ENCODE data around the gene CPLX1.
"Not testable (repeated sequence)": the region's sequence is repeated elsewhere in the genome, so short reads cannot be mapped to it uniquely, and the experiment has no call there.

CPLX1 gene

DNA sequence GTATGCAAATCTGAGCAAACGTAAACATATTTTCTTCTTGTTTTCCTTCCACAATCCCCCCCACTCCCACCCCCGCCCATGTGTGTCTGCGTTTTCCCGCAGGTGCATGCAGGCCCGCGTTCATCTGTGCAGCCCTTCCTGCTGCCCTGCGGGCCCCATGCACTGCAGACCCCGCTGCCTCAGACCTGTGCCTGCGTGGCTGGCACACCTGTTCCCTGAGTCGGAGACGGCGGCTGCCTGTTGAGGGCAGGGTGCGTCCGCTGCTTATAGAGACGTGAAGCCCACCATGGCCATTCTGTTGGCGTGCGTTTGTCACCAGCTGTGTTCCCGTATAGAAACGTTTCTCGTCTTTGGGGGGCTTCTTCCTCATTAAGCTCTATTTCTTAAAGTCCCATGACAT lies 68.8 kb downstream of the CPLX1 start:
- DNase-seq (ENCODE audit: low read depth), result no peak

DNA sequence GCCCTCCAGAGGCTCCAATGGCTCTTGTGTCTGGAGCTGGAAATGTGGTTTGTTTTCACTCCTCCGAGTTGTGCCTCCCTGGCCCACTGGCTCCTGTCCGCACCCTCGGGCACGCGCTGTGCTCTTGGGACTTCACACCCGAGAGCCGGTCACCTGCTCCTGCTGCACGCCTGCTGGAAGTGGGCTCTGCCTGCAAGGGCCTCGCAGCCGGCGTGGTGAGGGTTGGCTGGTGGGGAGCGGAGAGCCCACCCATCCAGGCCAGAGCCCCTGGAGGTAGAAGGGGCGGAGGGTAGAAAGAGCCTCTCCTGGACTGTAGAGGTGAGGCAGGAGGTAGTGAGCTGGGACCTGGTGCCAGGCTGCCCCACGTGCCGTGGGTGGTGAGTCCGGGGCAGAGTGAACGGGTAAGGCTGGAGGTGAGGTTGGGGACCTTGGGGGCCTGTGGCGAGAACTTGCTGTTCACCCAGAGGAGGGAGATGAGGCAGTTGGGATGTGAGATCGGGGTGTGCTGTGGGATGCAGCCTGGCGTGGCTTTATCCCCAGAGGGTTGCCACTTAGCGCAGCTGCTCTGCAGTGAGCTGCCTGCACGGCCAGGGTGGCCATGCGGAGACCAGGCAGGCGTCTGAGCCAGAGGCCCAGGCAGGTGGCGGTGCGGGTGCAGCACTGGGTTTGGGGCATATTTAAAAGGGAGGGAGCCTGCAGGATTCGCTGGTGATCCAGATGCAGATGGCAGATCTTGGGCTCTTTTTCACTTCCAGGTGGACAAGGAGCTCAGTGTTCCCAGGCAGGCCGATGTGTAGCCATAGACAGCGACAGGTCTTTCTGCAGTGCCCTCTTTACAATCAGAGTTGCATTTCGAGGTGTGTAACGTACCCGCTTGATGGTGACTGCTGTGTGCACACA lies 71.5 kb downstream of the CPLX1 start:
- no peak for DNase-seq (ENCODE audit: low read depth)

DNA sequence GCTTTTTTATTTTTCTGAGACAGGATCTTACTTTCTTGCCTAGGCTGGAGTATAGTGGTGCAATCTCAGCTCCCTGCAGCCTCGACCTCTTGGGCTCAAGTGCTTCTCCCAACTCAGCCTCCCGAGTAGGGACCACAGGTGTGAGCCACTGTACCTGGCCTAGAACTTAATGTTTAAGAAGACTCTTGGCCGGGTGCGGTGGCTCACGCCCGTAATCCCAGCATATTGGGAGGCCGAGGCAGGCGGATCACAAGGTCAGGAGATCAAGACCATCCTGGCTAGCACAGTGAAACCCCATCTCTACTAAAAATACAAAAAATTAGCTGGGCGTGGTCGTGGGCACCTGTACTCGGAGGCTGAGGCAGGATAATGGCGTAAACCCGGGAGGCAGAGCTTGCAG lies 72.7 kb downstream of the CPLX1 start:
- not testable (repeated sequence) for DNase-seq (ENCODE audit: low read depth)

DNA sequence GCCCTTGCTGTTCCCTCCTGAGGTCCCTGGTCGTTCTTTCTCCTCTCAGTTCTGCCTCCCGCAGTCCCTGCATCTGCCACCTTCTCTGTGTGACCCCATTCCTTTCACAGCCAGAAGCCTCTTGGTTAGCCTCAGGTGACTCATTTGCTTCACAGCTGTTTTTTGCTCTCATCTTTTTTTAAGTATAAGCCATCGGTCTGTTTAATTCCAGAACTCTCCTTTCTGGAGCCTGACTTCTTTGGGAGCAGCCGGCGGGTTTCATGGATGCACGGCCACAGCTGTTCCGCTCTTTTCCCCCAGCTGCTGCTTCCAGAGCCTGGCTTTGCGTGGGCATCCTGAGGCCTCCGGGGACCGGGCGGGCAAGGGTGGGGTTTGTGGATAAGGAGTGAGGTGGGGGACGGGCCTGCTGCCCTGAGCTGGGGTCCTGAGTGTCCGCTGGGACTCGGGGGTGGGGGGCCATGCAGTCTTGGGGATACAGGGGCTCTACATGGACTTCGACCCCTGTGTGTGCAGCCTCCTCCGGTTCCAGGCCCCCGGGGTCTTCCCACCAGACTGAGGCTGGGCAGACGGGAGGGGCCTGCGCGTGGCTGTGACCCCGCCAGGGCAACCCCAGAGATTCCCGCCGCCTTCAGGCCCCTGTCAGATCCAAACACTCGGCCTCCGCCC lies 73.6 kb downstream of the CPLX1 start:
- DNase-seq (ENCODE audit: low read depth), result no peak

DNA sequence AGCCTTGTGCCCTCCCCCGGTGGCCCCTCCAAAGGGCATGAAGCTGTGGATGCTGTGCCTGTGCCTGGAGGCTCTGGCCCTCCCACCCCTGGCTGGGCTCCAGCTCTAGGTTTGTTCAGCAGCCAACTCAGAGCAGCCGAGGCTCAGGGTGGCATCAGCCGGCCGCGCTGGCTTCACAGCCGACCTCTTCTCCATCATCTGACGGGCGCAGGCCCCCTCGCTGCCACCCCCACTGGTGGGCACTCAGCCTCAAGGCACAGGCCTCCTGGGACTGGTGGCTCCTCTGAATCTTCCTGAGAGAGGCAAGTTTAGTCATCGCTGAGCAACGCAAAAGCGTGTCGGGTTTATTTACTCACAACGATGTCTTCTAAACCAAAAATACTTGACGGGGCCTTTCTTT lies 74.3 kb downstream of the CPLX1 start:
- no peak for DNase-seq (ENCODE audit: low read depth)

DNA sequence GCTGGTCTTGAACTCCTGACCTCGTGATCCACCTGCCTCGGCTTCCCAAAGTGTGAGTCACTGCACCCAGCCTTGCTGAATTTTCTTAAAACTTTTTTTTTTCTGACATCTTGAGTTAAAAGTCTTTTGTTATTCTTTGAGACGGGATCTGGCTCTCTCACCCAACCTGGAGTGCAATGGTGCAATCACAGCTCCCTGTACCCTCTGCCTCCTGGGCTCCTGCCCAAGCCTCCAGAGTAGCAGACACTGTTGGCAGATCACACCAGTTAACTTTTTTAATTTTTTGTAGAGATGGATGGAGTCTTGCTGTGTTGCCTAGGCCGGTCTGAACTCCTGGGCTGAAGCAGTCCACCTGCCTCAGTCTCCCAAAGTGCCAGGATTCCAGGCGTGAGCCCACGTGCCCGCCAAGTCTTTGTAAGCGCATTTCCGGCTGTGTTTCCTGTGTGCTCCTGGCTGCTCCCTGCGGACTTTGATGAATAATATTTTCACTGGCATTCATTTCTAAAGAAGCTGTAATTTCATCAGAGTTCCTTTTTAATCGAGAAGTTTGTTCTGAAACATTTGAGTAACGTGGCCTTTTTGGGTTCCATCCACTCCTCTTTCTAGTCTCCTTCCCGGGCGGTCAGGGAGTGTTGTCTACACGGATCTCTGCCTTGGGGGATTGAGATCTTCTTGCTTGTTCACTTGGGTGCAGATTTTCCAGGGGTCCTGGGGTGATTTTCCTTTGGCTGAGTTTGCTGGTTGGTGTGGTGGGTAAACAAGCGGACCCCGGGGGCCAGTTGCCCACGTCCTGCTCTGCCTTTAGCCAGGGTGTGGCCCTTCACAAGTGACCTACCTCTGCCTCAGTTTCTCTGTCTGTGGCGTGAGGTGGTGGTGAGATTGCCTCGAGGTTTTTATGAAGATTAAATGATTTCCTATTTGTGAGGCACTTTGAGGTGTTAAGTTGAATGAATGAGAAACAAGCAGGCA lies 75.9 kb downstream of the CPLX1 start:
- peak; percentile 34 for DNase-seq (ENCODE audit: low read depth)

DNA sequence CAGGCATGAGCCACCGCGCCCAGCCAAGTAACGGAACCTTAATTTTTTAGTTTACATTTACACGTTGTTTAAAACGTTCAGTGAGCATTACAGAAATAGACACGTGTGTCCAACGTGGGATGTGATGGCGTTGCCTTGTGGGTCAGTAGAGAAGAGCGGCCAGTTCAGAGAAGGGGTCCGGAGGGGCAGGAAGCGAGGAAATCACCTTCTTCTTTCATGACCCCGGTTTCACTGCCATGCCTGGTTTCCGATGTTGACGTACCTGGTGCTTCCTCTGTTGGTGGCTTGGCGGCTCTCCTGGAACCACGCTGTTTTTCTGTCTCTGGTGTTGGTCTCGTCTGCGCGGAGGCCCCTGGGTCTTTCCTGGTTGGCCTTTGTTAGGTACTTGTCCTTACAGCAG lies 77.5 kb downstream of the CPLX1 start:
- no peak for DNase-seq (ENCODE audit: low read depth)

DNA sequence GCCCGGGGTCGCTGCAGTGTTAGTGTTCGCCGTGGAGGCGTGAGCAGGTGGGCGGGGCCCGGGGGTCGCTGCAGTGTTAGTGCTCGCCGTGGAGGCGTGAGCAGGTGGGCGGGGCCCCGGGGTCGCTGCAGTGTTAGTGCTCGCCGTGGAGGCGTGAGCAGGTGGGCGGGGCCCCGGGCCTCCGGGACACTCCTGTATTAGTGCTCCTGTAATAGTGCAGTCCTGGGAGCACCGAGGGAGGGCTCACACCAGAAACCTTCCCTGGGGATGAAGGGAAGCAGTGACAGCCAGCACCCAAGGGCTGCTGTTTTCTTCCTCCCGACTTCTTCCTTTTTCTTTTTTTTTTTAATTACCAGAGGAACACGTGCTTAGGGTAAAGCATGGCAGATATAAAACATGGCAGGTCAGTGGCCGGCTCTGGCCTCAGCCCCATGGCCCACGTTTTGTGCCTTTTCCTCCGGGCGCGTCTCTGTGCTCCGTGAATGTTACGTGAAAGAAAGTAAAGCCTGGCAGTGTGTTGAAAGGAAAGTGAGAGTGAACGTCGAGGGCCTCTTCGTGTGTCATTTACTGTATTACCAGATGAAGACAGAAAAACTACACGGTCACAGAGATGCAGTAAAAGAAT lies 78.3 kb downstream of the CPLX1 start:
- DNase-seq (ENCODE audit: low read depth), result no peak

DNA sequence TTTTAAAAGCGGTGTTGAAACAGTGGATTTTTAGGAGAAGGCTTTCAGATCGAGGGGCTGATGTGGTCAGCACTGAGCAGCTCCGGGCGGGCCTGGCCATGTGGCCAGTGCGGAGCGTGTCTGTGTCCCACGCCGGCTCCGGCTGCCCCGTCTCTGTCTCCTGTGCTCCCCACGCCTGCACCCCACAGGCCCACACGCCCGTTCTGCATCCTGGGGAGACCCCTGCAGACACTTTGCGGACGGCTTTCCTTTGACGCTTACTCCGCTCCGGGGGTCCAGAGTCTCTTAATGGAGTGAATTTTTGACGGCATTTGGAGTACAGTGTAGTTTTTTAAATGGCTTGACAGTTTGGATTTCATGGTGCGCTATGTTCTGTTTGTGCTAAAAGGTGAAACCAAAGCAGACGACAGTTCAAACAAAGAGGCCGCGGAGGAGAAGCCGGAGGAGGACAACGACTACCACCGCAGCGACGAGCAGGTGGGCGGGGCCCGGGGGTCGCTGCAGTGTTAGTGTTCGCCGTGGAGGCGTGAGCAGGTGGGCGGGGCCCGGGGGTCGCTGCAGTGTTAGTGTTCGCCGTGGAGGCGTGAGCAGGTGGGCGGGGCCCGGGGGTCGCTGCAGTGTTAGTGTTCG lies 81.6 kb downstream of the CPLX1 start:
- DNase-seq (ENCODE audit: low read depth), result no peak

DNA sequence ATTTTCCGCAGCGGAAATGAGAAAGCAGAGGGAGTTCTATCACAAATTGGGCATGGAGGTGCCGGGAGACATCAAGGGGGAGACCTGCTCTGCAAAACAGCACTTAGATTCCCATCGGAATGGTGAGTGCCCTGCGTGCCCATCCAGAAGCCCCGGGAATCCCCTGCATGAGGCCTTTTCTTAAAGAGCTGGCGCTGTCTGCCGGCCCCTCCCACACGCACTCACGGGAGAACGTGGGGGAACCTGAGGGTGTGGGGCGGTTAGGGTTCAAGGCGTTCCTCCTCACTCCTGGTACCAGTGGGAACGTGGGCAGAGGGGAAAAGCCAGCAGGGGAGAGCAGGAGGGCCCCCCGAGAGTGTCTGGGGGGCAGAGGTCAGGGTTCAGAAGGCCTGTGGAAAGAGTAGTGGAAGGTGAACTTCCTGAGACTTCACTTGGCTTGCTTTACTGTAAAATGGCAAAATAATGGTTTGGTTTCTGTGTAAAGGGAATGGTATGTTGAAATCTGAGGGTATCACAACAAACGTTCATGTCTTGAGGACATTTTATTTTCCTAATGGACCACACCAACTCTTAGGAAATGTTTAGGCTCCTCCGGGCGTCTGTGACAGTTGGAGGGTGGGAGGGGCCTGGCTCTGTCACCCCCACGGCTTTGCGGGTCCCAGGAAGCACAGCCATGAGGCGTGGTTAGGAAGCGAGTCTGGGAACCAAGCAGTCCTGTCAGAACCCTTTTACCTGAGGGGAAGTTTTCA lies 82.3 kb downstream of the CPLX1 start:
- DNase-seq (ENCODE audit: low read depth), result peak; percentile 50

DNA sequence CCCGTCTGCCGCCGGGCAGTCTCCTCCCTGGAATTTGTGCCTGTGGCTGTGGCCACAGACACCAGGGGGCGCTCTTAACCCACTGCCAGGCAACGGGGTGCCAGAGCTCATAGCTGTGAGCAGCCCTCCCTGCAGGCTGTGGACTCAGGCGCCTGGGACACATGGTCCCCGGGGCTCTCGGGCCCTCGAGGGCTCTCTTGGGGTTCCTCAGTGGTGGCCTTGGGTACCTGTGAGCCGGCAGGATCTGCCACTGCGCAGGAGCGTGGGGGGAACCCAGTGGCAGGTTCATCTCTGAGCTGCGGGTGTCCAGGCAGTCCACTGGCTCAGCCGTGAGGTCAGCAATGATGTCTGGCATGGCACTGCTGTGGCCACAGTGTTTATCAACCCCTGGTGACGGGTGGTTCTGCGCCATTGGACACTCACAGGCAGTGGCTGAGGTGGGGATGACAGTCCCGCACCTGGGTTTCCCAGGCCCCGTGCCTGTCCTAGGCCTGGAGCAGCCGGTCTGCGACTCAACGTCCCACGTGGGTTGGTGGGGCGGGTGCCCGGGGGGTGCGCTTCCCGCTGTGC lies 83.1 kb downstream of the CPLX1 start:
- DNase-seq (ENCODE audit: low read depth), result peak; percentile 60

DNA sequence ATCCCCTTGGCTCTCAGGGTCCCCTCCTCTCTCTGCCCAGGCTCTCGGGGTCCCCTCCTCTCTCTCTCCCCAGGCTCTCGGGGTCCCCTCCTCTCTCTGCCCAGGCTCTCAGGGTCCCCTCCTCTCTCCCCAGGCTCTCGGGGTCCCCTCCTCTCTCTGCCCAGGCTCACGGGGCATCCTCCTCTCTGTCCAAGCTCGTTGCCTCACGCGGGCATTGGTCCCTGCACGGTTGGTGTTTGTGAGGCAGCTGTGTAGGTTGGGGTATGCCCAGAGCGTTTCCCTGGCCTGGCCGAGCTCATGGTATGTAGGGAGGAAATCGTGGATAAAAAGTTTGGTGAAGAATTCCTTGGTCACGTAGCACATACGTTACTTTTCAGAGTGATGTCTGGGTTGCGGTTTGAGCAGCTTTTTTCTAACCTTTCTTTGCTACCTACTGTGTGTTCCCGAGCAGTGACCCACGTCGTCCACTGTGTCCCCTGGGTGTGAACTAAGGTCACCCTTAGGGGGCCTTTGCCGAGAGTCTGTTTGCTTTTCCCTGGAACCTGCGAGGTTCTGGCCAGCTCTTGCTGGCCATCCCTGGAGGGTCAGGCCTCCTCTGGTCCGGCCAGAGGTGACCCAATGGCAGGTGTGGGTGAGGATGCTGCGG lies 83.7 kb downstream of the CPLX1 start:
- DNase-seq (ENCODE audit: low read depth), result no peak

DNA sequence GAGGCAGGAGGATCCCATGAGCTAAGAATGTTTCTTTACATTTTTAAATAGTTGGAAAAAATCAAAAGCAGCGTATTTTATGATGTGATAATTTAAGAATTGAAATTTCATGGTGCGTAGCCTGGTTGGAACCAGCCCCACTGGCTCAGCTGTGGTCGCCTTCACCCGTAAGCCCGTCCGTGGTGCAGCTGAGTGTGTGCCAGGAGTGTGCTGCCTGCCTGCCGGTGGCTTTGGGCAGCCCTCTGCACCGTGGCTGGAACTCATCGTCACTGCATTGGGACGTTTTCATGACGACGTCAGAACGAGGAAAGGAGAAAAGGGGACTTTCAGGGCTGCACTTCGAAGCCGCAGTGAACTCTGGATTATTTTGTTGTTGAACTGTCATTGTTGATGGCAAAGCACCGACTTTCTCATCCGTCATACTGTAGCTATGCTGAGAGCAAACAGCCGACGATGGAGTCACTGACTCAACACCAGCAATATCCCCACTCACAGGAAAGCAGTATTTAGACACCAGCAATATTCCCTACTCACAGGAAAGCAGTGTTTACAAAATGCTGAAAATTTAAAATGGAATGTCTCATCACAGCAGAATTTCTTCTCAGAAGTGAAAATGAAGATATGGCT lies 85.2 kb downstream of the CPLX1 start:
- DNase-seq (ENCODE audit: low read depth), result peak; percentile 40

DNA sequence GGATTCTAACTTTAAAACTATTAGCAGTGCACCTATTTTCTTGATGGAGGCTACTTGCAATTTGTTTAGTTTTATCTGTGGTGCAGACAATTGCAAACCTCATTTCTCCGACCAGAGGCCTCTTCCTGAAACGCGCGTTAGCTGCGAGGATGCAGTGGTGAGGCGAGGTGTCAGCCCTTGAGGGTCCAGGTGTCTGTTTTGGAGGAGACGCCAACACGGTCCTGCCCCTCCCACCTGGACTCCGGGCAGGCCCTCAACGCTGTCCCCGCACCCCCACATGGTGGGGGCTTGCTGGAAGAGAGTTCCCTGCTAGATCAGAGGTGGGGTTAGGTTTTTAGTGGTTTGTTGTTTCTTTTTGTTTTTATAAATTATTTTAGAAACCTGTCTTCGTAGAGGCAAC lies 85.9 kb downstream of the CPLX1 start:
- DNase-seq (ENCODE audit: low read depth), result no peak

DNA sequence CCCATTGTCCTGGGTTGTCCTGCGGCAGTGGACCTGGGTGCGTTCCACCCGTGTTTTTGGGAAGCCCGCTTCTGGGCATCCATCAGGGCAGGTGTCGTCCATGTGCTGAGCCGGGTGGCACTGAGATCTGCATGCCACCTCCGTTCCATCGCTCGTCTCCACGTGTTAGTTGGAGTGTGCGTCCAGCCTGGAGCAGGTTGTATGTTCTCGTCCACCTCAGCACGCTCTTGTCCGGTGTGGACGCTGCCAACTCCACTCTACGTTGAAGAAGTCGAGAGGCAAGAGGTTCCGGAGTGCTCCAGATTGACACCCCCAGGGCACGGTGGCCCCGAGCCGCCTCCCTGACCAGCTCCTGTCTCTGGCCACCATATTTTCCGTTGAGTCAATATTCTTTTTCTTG lies 86.4 kb downstream of the CPLX1 start:
- no peak for DNase-seq (ENCODE audit: low read depth)

DNA sequence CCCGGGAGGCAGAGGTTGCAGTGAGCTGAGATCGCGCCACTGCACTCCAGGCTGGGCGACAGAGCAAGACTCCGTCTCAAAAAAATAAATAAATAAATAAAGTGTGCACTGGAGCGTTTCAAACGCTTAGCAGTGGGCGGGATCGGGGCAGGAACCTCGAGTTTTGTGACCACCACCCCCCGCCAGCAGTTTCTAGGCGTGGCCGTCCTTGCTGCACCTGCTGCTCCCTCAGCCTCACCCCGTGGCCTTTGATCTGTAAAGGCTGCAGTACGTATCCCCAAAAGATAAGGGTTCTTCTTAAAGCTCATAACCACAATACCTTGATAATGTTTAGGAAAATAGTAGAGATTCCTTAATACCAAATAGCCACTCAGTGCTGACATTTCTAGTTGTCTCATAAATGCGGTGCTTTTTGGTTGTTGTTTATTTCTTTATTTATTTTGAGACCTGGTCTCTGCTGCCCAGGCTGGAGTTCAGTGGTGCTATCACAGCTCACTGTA lies 87.1 kb downstream of the CPLX1 start:
- no peak for DNase-seq (ENCODE audit: low read depth)

DNA sequence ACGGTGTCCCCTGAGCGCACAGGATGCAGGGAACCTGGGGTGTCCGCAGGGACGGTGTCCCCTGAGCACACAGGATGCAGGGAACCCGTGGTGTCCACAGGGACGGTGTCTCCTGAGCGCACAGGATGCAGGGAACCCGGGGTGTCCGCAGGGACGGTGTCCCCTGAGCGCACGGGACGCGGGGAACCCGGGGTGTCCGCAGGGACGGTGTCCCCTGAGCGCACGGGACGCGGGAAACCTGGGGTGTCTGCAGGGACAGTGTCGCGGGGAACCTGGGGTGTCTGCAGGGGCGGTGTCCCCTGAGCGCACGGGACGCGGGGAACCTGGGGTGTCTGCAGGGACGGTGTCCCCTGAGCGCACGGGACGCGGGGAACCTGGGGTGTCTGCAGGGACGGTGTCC lies 89.4 kb downstream of the CPLX1 start:
- not testable (repeated sequence) for DNase-seq (ENCODE audit: low read depth)

DNA sequence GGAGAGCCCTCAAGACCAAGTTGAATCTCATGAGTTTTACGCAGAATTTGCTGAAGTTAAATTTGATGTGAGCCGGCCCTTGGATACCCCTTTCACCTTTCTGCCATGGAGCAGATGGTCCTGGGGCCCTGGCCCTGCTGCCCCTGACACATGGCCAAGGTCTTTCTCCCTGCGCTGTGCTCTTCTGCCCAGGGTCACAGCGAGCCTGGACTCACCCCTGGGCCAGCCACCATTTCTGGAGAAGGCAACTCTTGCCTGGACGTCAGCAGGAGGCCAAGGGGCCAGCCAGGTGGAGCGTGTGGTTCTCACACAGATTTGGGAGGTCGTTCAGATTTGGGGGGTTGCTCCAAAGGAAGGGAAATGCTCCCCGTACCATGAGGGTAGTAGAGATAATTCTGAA lies 90.3 kb downstream of the CPLX1 start:
- DNase-seq (ENCODE audit: low read depth), result no peak

All from EH (cell line).